Lower leg skin (tissue), 3 donors: ENCODE measurements around the gene TNS3.

ENCODE experiments used
- POLR2A ChIP-seq, 2 donors: fragments of 450-650 bp; IDR thresholded peaks; one replicate each; pipeline ENCODE4 v1.6.1; 2016 to 2017; ENCODE audit warnings: antibody characterized with exemption in 2 of 2, mild to moderate bottlenecking in 1 of 2, moderate library complexity in 1 of 2
- TF ChIP-seq, protein P1 (sequence below), 3 donors: fragments of 450-650 bp; IDR thresholded peaks; one replicate each; pipeline ENCODE4 v1.5.1; 2016; ENCODE audit warnings: antibody characterized with exemption in 3 of 3, mild to moderate bottlenecking in 3 of 3, moderate library complexity in 2 of 3

- TF ChIP-seq, protein P1, sequence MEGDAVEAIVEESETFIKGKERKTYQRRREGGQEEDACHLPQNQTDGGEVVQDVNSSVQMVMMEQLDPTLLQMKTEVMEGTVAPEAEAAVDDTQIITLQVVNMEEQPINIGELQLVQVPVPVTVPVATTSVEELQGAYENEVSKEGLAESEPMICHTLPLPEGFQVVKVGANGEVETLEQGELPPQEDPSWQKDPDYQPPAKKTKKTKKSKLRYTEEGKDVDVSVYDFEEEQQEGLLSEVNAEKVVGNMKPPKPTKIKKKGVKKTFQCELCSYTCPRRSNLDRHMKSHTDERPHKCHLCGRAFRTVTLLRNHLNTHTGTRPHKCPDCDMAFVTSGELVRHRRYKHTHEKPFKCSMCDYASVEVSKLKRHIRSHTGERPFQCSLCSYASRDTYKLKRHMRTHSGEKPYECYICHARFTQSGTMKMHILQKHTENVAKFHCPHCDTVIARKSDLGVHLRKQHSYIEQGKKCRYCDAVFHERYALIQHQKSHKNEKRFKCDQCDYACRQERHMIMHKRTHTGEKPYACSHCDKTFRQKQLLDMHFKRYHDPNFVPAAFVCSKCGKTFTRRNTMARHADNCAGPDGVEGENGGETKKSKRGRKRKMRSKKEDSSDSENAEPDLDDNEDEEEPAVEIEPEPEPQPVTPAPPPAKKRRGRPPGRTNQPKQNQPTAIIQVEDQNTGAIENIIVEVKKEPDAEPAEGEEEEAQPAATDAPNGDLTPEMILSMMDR (IDR thresholded peaks at IDR 0.05) = no peak
- TF ChIP-seq POLR2A (IDR thresholded peaks at IDR 0.05) = no peak
These were observed 284.8 kb downstream of the TNS3 start for GRCh38 chr7:47297120-47297519.
